SK-N-SH (cell line): ENCODE data around the gene PLA2G4E. TPM values are rescaled to one million over a fixed set of nuclear protein-coding genes. Genes with fewer than 3 reads are reported as not detected.

ENCODE experiments used
- CTCF ChIA-PET: fragments of 300-600, 350-600 bp; formaldehyde crosslinking; extraction: SDS; loops from one replicate; lab custom pipeline; 2021; lab: Yijun Ruan, JAX
- POLR2A ChIA-PET: fragments of 350-600 bp; sonication (Branson Sonifier 250); formaldehyde crosslinking; extraction: SDS; loops from one replicate; lab custom pipeline; 2020; ENCODE audit warnings: antibody characterized with exemption, inconsistent platforms; lab: Yijun Ruan, JAX
- DNase-seq: peaks from one replicate; pipeline ENCODE4 v3.0.0; 2012
- H2AFZ ChIP-seq: fragments of 200-600 bp; sonication (generic); 2 replicates; pipeline ENCODE4 v1.8.1; 2016; ENCODE audit warnings: antibody characterized with exemption, mild to moderate bottlenecking, low read depth
- H3F3A ChIP-seq: fragments of 200-600 bp; sonication (generic); replicated peaks from 2 replicates; pipeline ENCODE3; 2016; ENCODE audit warnings: antibody characterized with exemption, mild to moderate bottlenecking; ENCODE audit not compliant: insufficient read depth
- H3K27ac ChIP-seq, 2 experiments: fragments of 200-500 bp in 1 of 2; fragments of 200-600 bp in 1 of 2; sonication (Bioruptor generic) in 1 of 2; sonication (generic), shearing (Covaris generic) in 1 of 2; 2 replicates each; pipeline versions ENCODE4 v1.5.1 to v1.6.1; 2014 to 2016; ENCODE audit warnings: low read depth in 2 of 2, inconsistent platforms in 1 of 2, low read length in 1 of 2, mild to moderate bottlenecking in 1 of 2, mixed read lengths in 1 of 2
- H3K27me3 ChIP-seq: fragments of 200-600 bp; sonication (generic), shearing (Covaris generic); 2 replicates; pipeline ENCODE4 v1.6.1; 2016; ENCODE audit warnings: mixed run types; ENCODE audit not compliant: insufficient read depth
- H3K36me3 ChIP-seq, 2 experiments: fragments of 200-500 bp in 1 of 2; fragments of 200-600 bp in 1 of 2; sonication (Bioruptor generic) in 1 of 2; sonication (generic) in 1 of 2; replicated peaks in 1 of 2; 2 replicates each; pipeline versions ENCODE3 to v1.5.1; 2014 to 2016; ENCODE audit warnings: low read length in 1 of 2, mild to moderate bottlenecking in 1 of 2; ENCODE audit not compliant: insufficient read depth in 2 of 2, control insufficient read depth in 1 of 2
- H3K4me1 ChIP-seq, 2 experiments: fragments of 200-500 bp in 1 of 2; fragments of 200-600 bp in 1 of 2; sonication (Bioruptor generic) in 1 of 2; sonication (generic), shearing (Covaris generic) in 1 of 2; 2 replicates each; pipeline versions ENCODE4 v1.5.1 to v1.6.1; 2014 to 2016; ENCODE audit warnings: low read depth in 1 of 2, low read length in 1 of 2, mixed run types in 1 of 2; ENCODE audit not compliant: insufficient read depth in 2 of 2, control insufficient read depth in 1 of 2
- H3K4me2 ChIP-seq: fragments of 200-600 bp; sonication (generic), shearing (Covaris generic); 2 replicates; pipeline ENCODE4 v1.6.1; 2017; ENCODE audit warnings: mixed run types
- H3K4me3 ChIP-seq, 2 experiments: fragments of 200-500 bp in 1 of 2; fragments of 200-600 bp in 1 of 2; sonication (Bioruptor generic) in 1 of 2; sonication (generic), shearing (Covaris generic) in 1 of 2; 2 replicates each; pipeline versions ENCODE4 v1.5.1 to v1.8.1; 2014 to 2016; ENCODE audit warnings: low read depth in 2 of 2, inconsistent platforms in 1 of 2, low read length in 1 of 2, mild to moderate bottlenecking in 1 of 2, mixed read lengths in 1 of 2, moderate library complexity in 1 of 2
- H3K79me2 ChIP-seq: fragments of 200-600 bp; sonication (generic); 2 replicates; pipeline ENCODE4 v1.8.1; 2017; ENCODE audit warnings: mild to moderate bottlenecking; ENCODE audit not compliant: insufficient read depth
- H3K9ac ChIP-seq: fragments of 200-600 bp; sonication (generic); 2 replicates; pipeline ENCODE4 v1.6.1; 2017; ENCODE audit warnings: mixed run types
- H3K9me2 ChIP-seq: fragments of 200-600 bp; sonication (generic); 2 replicates; pipeline ENCODE4 v1.6.1; 2017; ENCODE audit warnings: mixed run types
- H3K9me3 ChIP-seq: fragments of 200-600 bp; sonication (generic); 2 replicates; pipeline ENCODE4 v1.6.1; 2017; ENCODE audit warnings: mixed run types, mild to moderate bottlenecking, moderate library complexity
- H4K20me1 ChIP-seq: fragments of 200-600 bp; sonication (generic); 2 replicates; pipeline ENCODE4 v1.6.1; 2017; ENCODE audit warnings: mild to moderate bottlenecking, mixed run types; ENCODE audit not compliant: insufficient read depth
- ELF1 ChIP-seq: IDR thresholded peaks from 2 replicates; pipeline ENCODE4 v1.4.0; 2012
- EP300 ChIP-seq, 2 experiments: IDR thresholded peaks; 2 replicates each; pipeline versions ENCODE4 v1.4.0 to v1.6.1; 2012; ENCODE audit warnings: borderline replicate concordance in 1 of 2, low read depth in 1 of 2, low read length in 1 of 2
- EZH2phosphoT487 ChIP-seq: fragments of 200-600 bp; sonication (generic); IDR thresholded peaks from 2 replicates; pipeline ENCODE4 v1.6.1; 2017; ENCODE audit warnings: low read depth, mixed run types, mild to moderate bottlenecking, antibody characterized with exemption, moderate library complexity, borderline replicate concordance
- FOSL2 ChIP-seq: IDR thresholded peaks from 2 replicates; pipeline ENCODE4 v1.4.0; 2012; ENCODE audit warnings: low read depth, mild to moderate bottlenecking, moderate library complexity, borderline replicate concordance
- GATA2 ChIP-seq: sonication (generic); formaldehyde crosslinking; IDR thresholded peaks from 2 replicates; pipeline ENCODE4 v1.5.0; 2020; ENCODE audit warnings: mild to moderate bottlenecking, missing genetic modification reagents
- JUND ChIP-seq: IDR thresholded peaks from 2 replicates; pipeline ENCODE4 v1.4.0; 2012
- RXRA ChIP-seq: IDR thresholded peaks from 2 replicates; pipeline ENCODE4 v1.4.0; 2012; ENCODE audit warnings: low read depth, mild to moderate bottlenecking, borderline replicate concordance
- TAF1 ChIP-seq: IDR thresholded peaks from 2 replicates; pipeline ENCODE4 v1.6.1; 2012; ENCODE audit warnings: low read depth, mild to moderate bottlenecking, low read length, moderate library complexity, borderline replicate concordance
- TCF12 ChIP-seq: IDR thresholded peaks from 2 replicates; pipeline ENCODE4 v1.4.0; 2012
- YY1 ChIP-seq: IDR thresholded peaks from 2 replicates; pipeline ENCODE4 v1.4.0; 2012; ENCODE audit warnings: low read depth, mild to moderate bottlenecking
- WGBS: methylation state at CpG from one replicate; pipeline ENCODE4 v1.1.6; 2017; ENCODE audit warnings: low lambda C conversion rate; 5-methylcytosine and 5-hydroxymethylcytosine counted together
- polyA plus RNA-seq, 3 experiments: library from polyadenylated mRNA; depleted of rRNA; stranded (reverse); fragments of >200 nt; gene quantifications; 2 replicates each; pipeline ENCODE4 v1.2.3, GENCODE V29; 2012
- TF ChIP-seq, protein P1 (sequence below): IDR thresholded peaks from 2 replicates; pipeline ENCODE4 v1.6.1; 2012; ENCODE audit warnings: mild to moderate bottlenecking, low read depth, low read length, moderate library complexity
- TF ChIP-seq, protein P2 (sequence below): IDR thresholded peaks from 2 replicates; pipeline ENCODE4 v1.4.0; 2012; ENCODE audit warnings: low read depth

PLA2G4E gene
- polyA plus RNA-seq, 1 of the 3 experiments (the other 2 are of a cell fraction): not detected

- Histone ChIP-seq H3K4me2 (no peak overlapping the region), H3K9me2 (no peaks in the 10 kb centered on the region), H3K4me3 (no peak overlapping the region), H2AFZ (no peak overlapping the region), H3K79me2 (peaks cover 59% of the 10 kb centered on the region; the same call in 1 of the 2 replicates), H3K9me3 (no peaks in the 10 kb centered on the region), H3K27me3 (no peaks in the 10 kb centered on the region), H3K4me1 (peaks cover 0 to 10% of the 10 kb centered on the region in 2 experiments; a peak in 2 of 4 replicates), H4K20me1 (no peaks in the 10 kb centered on the region), H3K9ac (no peak overlapping the region), H3K27ac (no peak overlapping the region), H3K36me3 (peaks cover 0 to 7% of the 10 kb centered on the region in 2 experiments), H3F3A (peaks cover 8% of the 10 kb centered on the region)
- ChIA-PET CTCF (interaction anchor here (1.1 kb wide), 3 partner anchors 14 to 127 kb away, joined by 3 to 5 read pairs (median 3); no protein-coding TSS in a partner anchor), POLR2A (no interaction called here)
- no peak for DNase-seq
- WGBS: 95% methylated on average over 12 of the region's 12 CpGs
- TF ChIP-seq YY1 (no peak), RXRA (no peak), EP300 (IDR thresholded peaks at IDR 0.05; ENCODE audit: borderline replicate concordance in 1 of 2, low read depth in 1 of 2, low read length in 1 of 2) (no peak), GATA2 (CRISPR knock-in tag) (no peak), FOSL2 (no peak), TAF1 (no peak), ELF1 (no peak), TCF12 (no peak), EZH2phosphoT487 (no peak), JUND (no peak)
- TF ChIP-seq, protein P1, sequence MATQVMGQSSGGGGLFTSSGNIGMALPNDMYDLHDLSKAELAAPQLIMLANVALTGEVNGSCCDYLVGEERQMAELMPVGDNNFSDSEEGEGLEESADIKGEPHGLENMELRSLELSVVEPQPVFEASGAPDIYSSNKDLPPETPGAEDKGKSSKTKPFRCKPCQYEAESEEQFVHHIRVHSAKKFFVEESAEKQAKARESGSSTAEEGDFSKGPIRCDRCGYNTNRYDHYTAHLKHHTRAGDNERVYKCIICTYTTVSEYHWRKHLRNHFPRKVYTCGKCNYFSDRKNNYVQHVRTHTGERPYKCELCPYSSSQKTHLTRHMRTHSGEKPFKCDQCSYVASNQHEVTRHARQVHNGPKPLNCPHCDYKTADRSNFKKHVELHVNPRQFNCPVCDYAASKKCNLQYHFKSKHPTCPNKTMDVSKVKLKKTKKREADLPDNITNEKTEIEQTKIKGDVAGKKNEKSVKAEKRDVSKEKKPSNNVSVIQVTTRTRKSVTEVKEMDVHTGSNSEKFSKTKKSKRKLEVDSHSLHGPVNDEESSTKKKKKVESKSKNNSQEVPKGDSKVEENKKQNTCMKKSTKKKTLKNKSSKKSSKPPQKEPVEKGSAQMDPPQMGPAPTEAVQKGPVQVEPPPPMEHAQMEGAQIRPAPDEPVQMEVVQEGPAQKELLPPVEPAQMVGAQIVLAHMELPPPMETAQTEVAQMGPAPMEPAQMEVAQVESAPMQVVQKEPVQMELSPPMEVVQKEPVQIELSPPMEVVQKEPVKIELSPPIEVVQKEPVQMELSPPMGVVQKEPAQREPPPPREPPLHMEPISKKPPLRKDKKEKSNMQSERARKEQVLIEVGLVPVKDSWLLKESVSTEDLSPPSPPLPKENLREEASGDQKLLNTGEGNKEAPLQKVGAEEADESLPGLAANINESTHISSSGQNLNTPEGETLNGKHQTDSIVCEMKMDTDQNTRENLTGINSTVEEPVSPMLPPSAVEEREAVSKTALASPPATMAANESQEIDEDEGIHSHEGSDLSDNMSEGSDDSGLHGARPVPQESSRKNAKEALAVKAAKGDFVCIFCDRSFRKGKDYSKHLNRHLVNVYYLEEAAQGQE: no peak
- TF ChIP-seq, protein P2, sequence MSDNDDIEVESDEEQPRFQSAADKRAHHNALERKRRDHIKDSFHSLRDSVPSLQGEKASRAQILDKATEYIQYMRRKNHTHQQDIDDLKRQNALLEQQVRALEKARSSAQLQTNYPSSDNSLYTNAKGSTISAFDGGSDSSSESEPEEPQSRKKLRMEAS: no peak
Measured at GRCh38 chr15:41957021-41957897, 63.6 kb downstream of the PLA2G4E start.
